ENCODE measurements around the gene HPGDS. TPM values are rescaled to one million over a fixed set of nuclear protein-coding genes. Genes with fewer than 3 reads are reported as not detected.

HPGDS gene
- total RNA-seq, 1 donor from 2014 or later, result not detected

DNA sequence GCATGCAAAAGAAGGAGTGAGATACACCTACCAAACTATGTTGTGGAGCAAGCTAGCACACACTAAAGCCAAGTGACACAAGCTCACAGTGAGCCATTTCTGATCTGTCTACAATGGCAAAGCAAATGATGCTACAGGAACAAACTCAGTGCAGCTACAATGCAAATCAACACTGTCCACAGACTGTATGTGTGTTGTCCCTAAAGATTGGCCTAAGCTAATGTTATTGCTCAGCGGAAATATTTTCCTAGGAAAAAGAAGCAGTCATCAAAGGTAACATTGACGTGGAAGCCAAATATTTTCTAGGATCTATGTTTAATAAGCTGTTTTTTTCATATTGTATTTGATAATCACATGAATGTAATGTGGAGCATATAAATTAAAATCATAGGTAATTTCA is 34.7 kb upstream of the HPGDS start:
- DNase-seq (ENCODE audit: low read depth) (no peak), FAIRE-seq (no peak)
- H3K4me3 ChIP-seq (ENCODE audit: low read depth, low read length), result no peak overlapping the region
- H3K36me3 ChIP-seq (ENCODE audit: control insufficient read depth, insufficient read depth, low read length), result no peaks in the 10 kb centered on the region
- H3K27me3 ChIP-seq (ENCODE audit: control insufficient read depth, insufficient read depth, low read length), result no peaks in the 10 kb centered on the region
- TF ChIP-seq CTCF (IDR thresholded peaks at IDR 0.05; ENCODE audit: insufficient read depth, low read length, severe bottlenecking), result no peak

- no peak for DNase-seq (ENCODE audit: low read depth)
- H3K4me3 ChIP-seq (ENCODE audit: low read depth, low read length), result no peak overlapping the region
- no peak for FAIRE-seq
- H3K36me3 ChIP-seq (ENCODE audit: control insufficient read depth, insufficient read depth, low read length), result no peaks in the 10 kb centered on the region
- TF ChIP-seq CTCF (IDR thresholded peaks at IDR 0.05; ENCODE audit: insufficient read depth, low read length, severe bottlenecking), result no peak
- no peaks in the 10 kb centered on the region for H3K27me3 ChIP-seq (ENCODE audit: control insufficient read depth, insufficient read depth, low read length)
Measured at GRCh38 chr4:94375364-94375763, 32.7 kb upstream of the HPGDS start.

DNA sequence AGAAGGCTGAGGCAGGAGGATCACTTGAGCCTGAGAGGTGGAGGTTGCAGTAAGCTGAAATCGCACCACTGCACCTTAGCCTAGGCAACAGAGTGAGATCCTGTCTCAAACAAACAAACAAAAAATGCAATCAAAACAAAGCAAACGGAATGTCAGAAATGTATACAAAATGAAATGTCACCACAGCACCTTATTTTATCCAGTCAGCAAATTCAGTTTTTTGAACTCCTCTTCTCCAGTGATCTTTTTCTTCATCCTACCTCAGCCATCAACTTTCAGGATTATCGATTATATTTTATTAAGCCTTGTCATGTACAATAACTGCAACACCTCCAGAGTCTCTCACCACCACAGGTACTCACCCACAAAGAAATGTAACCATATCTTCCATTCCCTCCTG is 31.1 kb upstream of the HPGDS start:
- Histone ChIP-seq H3K27me3 (ENCODE audit: control insufficient read depth, insufficient read depth, low read length) (no peaks in the 10 kb centered on the region), H3K4me3 (ENCODE audit: low read depth, low read length) (no peak overlapping the region), H3K36me3 (ENCODE audit: control insufficient read depth, insufficient read depth, low read length) (no peaks in the 10 kb centered on the region)
- no peak for TF ChIP-seq CTCF (IDR thresholded peaks at IDR 0.05; ENCODE audit: insufficient read depth, low read length, severe bottlenecking)
- FAIRE-seq (no peak), DNase-seq (ENCODE audit: low read depth) (no peak)

- Histone ChIP-seq H3K36me3 (ENCODE audit: control insufficient read depth, insufficient read depth, low read length) (no peaks in the 10 kb centered on the region), H3K4me3 (ENCODE audit: low read depth, low read length) (no peak overlapping the region), H3K27me3 (ENCODE audit: control insufficient read depth, insufficient read depth, low read length) (no peaks in the 10 kb centered on the region)
- FAIRE-seq (no peak), DNase-seq (ENCODE audit: low read depth) (no peak)
- TF ChIP-seq CTCF (IDR thresholded peaks at IDR 0.05; ENCODE audit: insufficient read depth, low read length, severe bottlenecking), result no peak
Measured at GRCh38 chr4:94372991-94373390, 30.4 kb upstream of the HPGDS start.

DNA sequence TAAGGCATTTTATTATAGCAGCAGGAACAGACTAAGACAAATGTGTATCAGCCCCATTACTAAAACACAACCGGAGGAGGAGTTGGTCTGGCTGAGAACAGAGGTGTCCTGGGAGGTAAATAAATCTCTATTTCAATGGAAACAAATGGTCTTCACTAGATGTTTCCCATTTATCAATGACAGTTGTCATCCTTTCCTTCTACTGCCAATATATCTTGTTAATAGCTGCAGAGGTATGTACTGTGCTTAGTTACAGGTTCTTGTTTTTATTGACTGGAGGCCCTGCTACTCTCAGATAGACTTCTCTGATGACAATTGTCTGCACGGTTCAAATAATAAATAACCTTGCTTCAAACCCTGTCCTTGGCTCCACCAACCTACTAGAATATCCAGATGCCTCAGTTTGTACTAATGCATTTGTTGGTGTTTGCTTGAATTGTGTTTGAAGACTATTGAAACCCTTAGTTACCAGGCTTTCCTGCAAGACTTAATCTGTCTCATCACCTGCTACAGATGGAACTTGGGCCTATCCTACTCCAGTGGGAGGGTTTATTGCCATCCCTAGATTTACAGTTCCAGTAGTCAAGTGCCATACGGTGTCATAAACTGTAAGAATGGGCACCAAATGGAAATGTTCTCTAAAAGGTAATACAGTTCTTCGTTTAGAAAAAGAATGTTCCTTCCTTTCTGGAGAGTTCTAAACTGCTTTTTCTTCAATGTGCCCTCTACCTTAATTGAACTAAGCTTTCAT is 29.8 kb upstream of the HPGDS start:
- Histone ChIP-seq H3K36me3 (ENCODE audit: control insufficient read depth, insufficient read depth, low read length) (no peaks in the 10 kb centered on the region), H3K4me3 (ENCODE audit: low read depth, low read length) (no peak overlapping the region), H3K27me3 (ENCODE audit: control insufficient read depth, insufficient read depth, low read length) (no peaks in the 10 kb centered on the region)
- no peak for DNase-seq (ENCODE audit: low read depth)
- TF ChIP-seq CTCF (IDR thresholded peaks at IDR 0.05; ENCODE audit: insufficient read depth, low read length, severe bottlenecking), result no peak
- FAIRE-seq, result no peak

- FAIRE-seq (no peak), DNase-seq (ENCODE audit: low read depth) (no peak)
- Histone ChIP-seq H3K27me3 (ENCODE audit: control insufficient read depth, insufficient read depth, low read length) (no peaks in the 10 kb centered on the region), H3K36me3 (ENCODE audit: control insufficient read depth, insufficient read depth, low read length) (no peaks in the 10 kb centered on the region), H3K4me3 (ENCODE audit: low read depth, low read length) (no peak overlapping the region)
- TF ChIP-seq CTCF (IDR thresholded peaks at IDR 0.05; ENCODE audit: insufficient read depth, low read length, severe bottlenecking), result no peak
Measured at GRCh38 chr4:94371290-94371689, 28.7 kb upstream of the HPGDS start.

Measured in bronchial epithelial cell (primary cell).